HEK293 (cell line): Measurements from ENCODE around the gene C20orf204.

Experiments
- ZFP37 ChIP-seq: fragments of 450-650 bp; formaldehyde crosslinking; IDR thresholded peaks from 2 replicates; pipeline ENCODE4 v1.5.1; 2016; ENCODE audit warnings: missing biosample characterization, missing genetic modification characterization
- ZNF416 ChIP-seq: fragments of 450-650 bp; formaldehyde crosslinking; IDR thresholded peaks from 2 replicates; pipeline ENCODE4 v1.5.1; 2016; ENCODE audit warnings: missing biosample characterization, missing genetic modification characterization
- ZNF704 ChIP-seq: fragments of 450-650 bp; formaldehyde crosslinking; IDR thresholded peaks from 2 replicates; pipeline ENCODE4 v1.5.1; 2016; ENCODE audit warnings: missing biosample characterization, missing genetic modification characterization

- TF ChIP-seq ZNF416 (tag by site-specific recombination) (no peak), ZFP37 (no peak), ZNF704 (tag by site-specific recombination) (no peak)
Measured at GRCh38 chr20:64049878-64050260, 13.9 kb downstream of the C20orf204 start.
